Fibroblast of lung (primary cell): ENCODE measurements around the gene LMO4.

Experiments used
- CTCF ChIP-seq, 2 donors: IDR thresholded peaks in 1 of 2; conservative IDR thresholded peaks in 1 of 2; 1 replicate in 1 of 2; 2 replicates in 1 of 2; pipeline ENCODE4 v1.5.1; 2011 to 2012; ENCODE audit warnings: low read length in 2 of 2, control low read depth in 1 of 2, inconsistent platforms in 1 of 2, low read depth in 1 of 2, mild to moderate bottlenecking in 1 of 2
- EZH2 ChIP-seq: IDR thresholded peaks from 2 replicates; pipeline ENCODE4 v1.5.1; 2012; ENCODE audit warnings: low read length, control low read depth, mild to moderate bottlenecking; ENCODE audit errors: missing control alignments

- TF ChIP-seq CTCF (conservative IDR thresholded peaks at IDR 0.05 in 1 of 2, IDR thresholded peaks at IDR 0.05 in 1 of 2; ENCODE audit: low read depth in 1 of 2, low read length in 2 of 2) (peak in 1 of 2 donors; percentile 10), EZH2 (no peak)
Observed at GRCh38 chr1:87331365-87332241, 2.9 kb downstream of the LMO4 start.
